Spleen (tissue), 11 donors: ENCODE measurements around the gene COL27A1. TPM values are rescaled to one million over a fixed set of nuclear protein-coding genes. Genes with fewer than 3 reads are reported as not detected.
A peak's percentile ranks its signal among the peaks of the same experiment; 100 is the strongest.

Experiments used
- DNase-seq: peaks from one replicate; pipeline ENCODE4 v3.0.0-alpha.2; 2020
- H3K27ac ChIP-seq, 8 donors: fragments of 200-600 bp; sonication (generic) in 7 of 8; 1 replicate in 4 of 8; 2 replicates in 4 of 8; pipeline versions ENCODE4 v1.5.0 to v1.8.0; 2016 to 2021; ENCODE audit warnings: inconsistent platforms in 4 of 8, mild to moderate bottlenecking in 4 of 8, moderate library complexity in 1 of 8
- H3K27me3 ChIP-seq, 7 donors: fragments of 200-600 bp; sonication (generic) in 6 of 7; replicated peaks in 1 of 7; 1 replicate in 4 of 7; 2 replicates in 3 of 7; pipeline versions ENCODE4 v1.5.0 to v1.8.0; 2016 to 2021; ENCODE audit warnings: inconsistent platforms in 3 of 7, mild to moderate bottlenecking in 1 of 7
- H3K36me3 ChIP-seq, 6 donors: fragments of 200-600 bp; sonication (generic) in 5 of 6; 1 replicate in 4 of 6; 2 replicates in 2 of 6; pipeline versions ENCODE4 v1.5.0 to v1.8.0; 2016 to 2021; ENCODE audit warnings: inconsistent platforms in 2 of 6
- H3K4me1 ChIP-seq, 6 donors: fragments of 200-600 bp; sonication (generic) in 5 of 6; 1 replicate in 3 of 6; 2 replicates in 3 of 6; pipeline versions ENCODE4 v1.5.0 to v1.8.0; 2016 to 2021; ENCODE audit warnings: inconsistent platforms in 3 of 6
- H3K4me3 ChIP-seq, 8 donors: fragments of 200-600 bp; sonication (generic) in 7 of 8; 1 replicate in 4 of 8; 2 replicates in 4 of 8; pipeline versions ENCODE4 v1.5.0 to v1.8.0; 2016 to 2021; ENCODE audit warnings: inconsistent platforms in 4 of 8, mild to moderate bottlenecking in 4 of 8, moderate library complexity in 2 of 8
- H3K9me3 ChIP-seq, 8 donors: fragments of 200-600 bp; sonication (generic) in 7 of 8; 1 replicate in 4 of 8; 2 replicates in 4 of 8; pipeline versions ENCODE4 v1.5.0 to v1.8.0; 2016 to 2021; ENCODE audit warnings: inconsistent platforms in 4 of 8
- POLR2A ChIP-seq, 3 donors: fragments of 450-650 bp; IDR thresholded peaks; one replicate each; pipeline ENCODE4 v1.5.1; 2017; ENCODE audit warnings: antibody characterized with exemption in 3 of 3, mild to moderate bottlenecking in 1 of 3
- POLR2AphosphoS5 ChIP-seq, 3 donors: sonication (generic); formaldehyde crosslinking; IDR thresholded peaks; one replicate each; pipeline ENCODE4 v1.5.1; 2017; ENCODE audit warnings: antibody characterized with exemption in 3 of 3
- WGBS, 5 donors: extraction: QIAGEN DNeasy Blood & Tissue Kit in 3 of 5; methylation state at CpG; one replicate each; pipeline versions ENCODE4 v1.1.5 to v1.1.7; 2013 to 2018; 5-methylcytosine and 5-hydroxymethylcytosine counted together
- intact Hi-C: fragments of 100-400 bp; cut with DNase I; formaldehyde crosslinking; loops from one replicate; pipeline ENCODE4 v1.15.0; 2023; ENCODE audit warnings: low total_unique reads
- polyA plus RNA-seq, 3 donors: library from polyadenylated mRNA; stranded (reverse); fragments of 200-250 nt; gene quantifications; one replicate each; pipeline ENCODE4 v1.2.1, GENCODE V29; 2013
- total RNA-seq, 7 donors: library from RNA; depleted of rRNA in 3 of 7; stranded (reverse); fragments of >200 nt in 3 of 7; fragmentation: NEBNext Ultra II Directional in 4 of 7; extraction: Animal tissue kit (Norgen Biotek cat#: 25700) in 4 of 7; gene quantifications; one replicate each; pipeline versions ENCODE4 v1.1.0 to v1.2.1, GENCODE V29; 2016 to 2021
- TF ChIP-seq, protein P1 (sequence below), 11 experiments: fragments of 200-600 bp in 7 of 11; fragments of 450-650 bp in 4 of 11; sonication (generic) in 4 of 11; IDR thresholded peaks in 8 of 11; conservative IDR thresholded peaks in 3 of 11; 1 replicate in 7 of 11; 2 replicates in 4 of 11; pipeline versions ENCODE4 v1.4.0 to v1.8.0; 2016 to 2021; ENCODE audit warnings: antibody characterized with exemption in 11 of 11, inconsistent platforms in 4 of 11, mild to moderate bottlenecking in 1 of 11
- donor health status: healthy with polysubstance abuse.
- donor health status: DM: no; HTN: no; CAD: no; lungs with moderate emphysema.
- donor health status: DM: no; HTN: no; CAD: no.
- donor health status: Bipolar disorder and iron deficiency.
- donor health status: healthy.
- donor health status: DM: no; HTN: no; CAD: no.
- donor health status: DM: yes; HTN: yes; CAD: no.

COL27A1 gene
- total and polyA plus RNA-seq, 10 donors: 2.1 to 23.4 (median 6.1) TPM

DNA sequence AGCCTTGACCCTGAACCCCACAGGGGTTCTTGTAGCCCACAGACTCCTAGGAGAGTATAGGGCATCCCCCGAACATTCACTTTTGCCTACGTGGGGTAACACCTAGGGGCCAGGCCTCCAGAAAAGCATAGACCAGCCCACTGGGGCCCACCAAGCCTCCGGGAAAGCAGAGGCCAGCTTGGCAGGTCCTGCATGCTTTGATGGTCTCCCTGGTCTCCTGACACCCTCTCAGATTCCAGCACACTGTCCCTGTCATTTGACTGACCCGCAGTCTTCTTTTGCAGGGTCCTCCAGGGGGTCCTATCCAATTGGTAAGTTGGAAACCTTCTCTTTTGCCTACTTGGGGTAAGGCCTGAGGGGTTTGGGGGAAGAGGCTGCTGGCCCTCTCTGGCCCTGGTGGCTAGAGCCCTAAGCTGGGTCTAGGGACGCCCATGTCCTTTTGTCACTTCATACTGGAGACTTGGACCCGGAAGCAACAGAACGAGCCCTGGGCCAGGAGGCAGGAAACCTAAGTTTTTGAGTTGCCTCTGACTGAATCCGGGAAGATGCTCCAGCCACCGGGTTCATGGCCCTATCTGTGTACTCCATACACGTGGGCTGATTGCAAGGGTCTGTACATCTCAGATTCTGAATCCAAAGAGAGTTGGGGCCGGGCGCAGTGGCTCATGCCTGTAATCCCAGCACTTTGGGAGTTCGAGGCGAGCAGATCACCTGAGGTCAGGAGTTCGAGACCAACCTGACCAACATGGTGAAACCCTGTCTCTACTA lies 146.6 kb downstream of the COL27A1 start:
- intact Hi-C loops: no loop called here
- Histone ChIP-seq H3K4me1 (peaks cover 3 to 13% (median 10%) of the 10 kb centered on the region in 6 donors), H3K36me3 (no peaks in the 10 kb centered on the region), H3K4me3 (no peak overlapping the region), H3K27ac (no peak overlapping the region), H3K27me3 (peaks cover 0 to 9% (median 0%) of the 10 kb centered on the region in 7 donors), H3K9me3 (peaks cover 0 to 1% (median 0%) of the 10 kb centered on the region in 8 donors)
- TF ChIP-seq, protein P1, sequence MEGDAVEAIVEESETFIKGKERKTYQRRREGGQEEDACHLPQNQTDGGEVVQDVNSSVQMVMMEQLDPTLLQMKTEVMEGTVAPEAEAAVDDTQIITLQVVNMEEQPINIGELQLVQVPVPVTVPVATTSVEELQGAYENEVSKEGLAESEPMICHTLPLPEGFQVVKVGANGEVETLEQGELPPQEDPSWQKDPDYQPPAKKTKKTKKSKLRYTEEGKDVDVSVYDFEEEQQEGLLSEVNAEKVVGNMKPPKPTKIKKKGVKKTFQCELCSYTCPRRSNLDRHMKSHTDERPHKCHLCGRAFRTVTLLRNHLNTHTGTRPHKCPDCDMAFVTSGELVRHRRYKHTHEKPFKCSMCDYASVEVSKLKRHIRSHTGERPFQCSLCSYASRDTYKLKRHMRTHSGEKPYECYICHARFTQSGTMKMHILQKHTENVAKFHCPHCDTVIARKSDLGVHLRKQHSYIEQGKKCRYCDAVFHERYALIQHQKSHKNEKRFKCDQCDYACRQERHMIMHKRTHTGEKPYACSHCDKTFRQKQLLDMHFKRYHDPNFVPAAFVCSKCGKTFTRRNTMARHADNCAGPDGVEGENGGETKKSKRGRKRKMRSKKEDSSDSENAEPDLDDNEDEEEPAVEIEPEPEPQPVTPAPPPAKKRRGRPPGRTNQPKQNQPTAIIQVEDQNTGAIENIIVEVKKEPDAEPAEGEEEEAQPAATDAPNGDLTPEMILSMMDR (IDR thresholded peaks at IDR 0.05 in 8 of 11, conservative IDR thresholded peaks at IDR 0.05 in 3 of 11): no peak
- TF ChIP-seq POLR2A (IDR thresholded peaks at IDR 0.05): no peak
- TF ChIP-seq POLR2AphosphoS5 (IDR thresholded peaks at IDR 0.05): no peak
- WGBS, 5 donors: 77 to 94% (median 83%) methylated on average over 14 to 15 of the region's 15 CpGs
- peak; percentile 37 for DNase-seq

DNA sequence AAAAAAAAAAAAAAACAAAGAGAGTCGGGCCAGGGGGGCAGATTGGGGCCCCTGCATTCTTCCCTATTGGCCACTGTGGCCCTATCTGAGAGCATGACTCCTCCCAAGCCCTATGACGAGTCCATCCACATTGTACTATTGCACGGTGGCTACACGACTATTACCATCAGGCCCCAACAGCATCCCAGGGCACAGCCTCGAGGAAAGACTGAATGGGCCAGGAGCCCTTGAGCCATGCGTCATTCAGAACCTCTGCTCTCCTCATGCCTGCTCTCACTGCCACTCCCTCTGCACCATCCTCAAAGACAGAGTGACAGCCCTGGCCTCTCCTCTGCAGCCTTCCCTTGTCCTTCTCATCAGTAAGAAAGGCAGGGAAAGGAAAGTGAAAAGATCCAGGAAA lies 147.4 kb downstream of the COL27A1 start:
- no peak for TF ChIP-seq POLR2A (IDR thresholded peaks at IDR 0.05)
- TF ChIP-seq POLR2AphosphoS5 (IDR thresholded peaks at IDR 0.05): no peak
- TF ChIP-seq, protein P1 (IDR thresholded peaks at IDR 0.05 in 8 of 11, conservative IDR thresholded peaks at IDR 0.05 in 3 of 11): no peak
- H3K27me3 ChIP-seq: peaks cover 0 to 9% (median 0%) of the 10 kb centered on the region in 7 donors
- intact Hi-C loops: no loop called here
- H3K4me3 ChIP-seq: no peak overlapping the region
- H3K27ac ChIP-seq: no peak overlapping the region
- H3K9me3 ChIP-seq: no peaks in the 10 kb centered on the region
- WGBS, 5 donors: 76 to 86% (median 84%) methylated on average over 6 of the region's 6 CpGs
- no peaks in the 10 kb centered on the region for H3K36me3 ChIP-seq
- DNase-seq: peak; percentile 47
- peaks cover 3 to 13% (median 10%) of the 10 kb centered on the region in 6 donors for H3K4me1 ChIP-seq

DNA sequence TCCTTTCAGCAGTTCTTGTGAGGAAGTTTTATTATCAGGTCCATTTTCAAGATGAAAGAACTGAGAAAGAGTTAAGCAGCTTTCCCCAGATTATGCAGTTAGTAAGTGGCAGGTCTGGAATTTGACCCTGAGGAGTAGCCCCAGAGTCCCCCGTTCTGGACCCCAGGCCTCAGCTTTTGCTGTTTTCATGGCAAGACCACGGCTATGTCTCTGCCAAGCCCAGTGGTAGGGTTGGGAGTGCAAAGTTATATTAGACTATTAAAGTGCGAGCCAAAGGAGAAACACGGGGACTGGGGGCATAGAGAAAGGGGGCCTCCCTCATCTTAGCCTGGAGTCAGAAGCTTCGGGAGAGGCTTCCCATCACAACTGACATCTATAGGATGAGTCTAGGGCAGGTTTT lies 148.2 kb downstream of the COL27A1 start:
- Histone ChIP-seq H3K4me3 (no peak overlapping the region), H3K27ac (no peak overlapping the region), H3K9me3 (no peaks in the 10 kb centered on the region), H3K36me3 (no peaks in the 10 kb centered on the region), H3K4me1 (peaks cover 3 to 13% (median 10%) of the 10 kb centered on the region in 6 donors), H3K27me3 (peaks cover 0 to 9% (median 0%) of the 10 kb centered on the region in 7 donors)
- intact Hi-C loops: no loop called here
- TF ChIP-seq POLR2A (IDR thresholded peaks at IDR 0.05): no peak
- DNase-seq: peak; percentile 13
- 74 to 92% (median 81%) methylated on average over 5 of the region's 5 CpGs for WGBS, 5 donors

DNA sequence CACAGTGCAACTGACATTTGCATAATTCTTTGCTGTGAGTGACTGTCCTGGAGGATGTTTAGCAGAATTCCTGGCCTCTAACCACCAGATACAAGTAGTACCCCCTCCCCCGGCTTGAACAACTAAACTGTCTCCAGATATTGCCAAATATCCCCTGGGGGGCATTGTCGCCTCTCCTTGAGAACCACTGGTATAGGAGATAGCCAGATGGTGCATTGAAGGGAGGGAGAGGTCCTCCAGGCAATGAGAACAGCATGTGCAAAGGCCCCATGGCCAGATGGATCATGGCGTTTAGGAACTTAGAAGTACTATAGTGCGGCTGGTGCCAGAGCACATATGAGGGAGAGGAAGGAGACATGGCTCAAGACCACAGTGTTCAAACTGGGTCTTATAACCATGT lies 148.6 kb downstream of the COL27A1 start:
- H3K4me3 ChIP-seq: no peak overlapping the region
- intact Hi-C loops: no loop called here
- no peaks in the 10 kb centered on the region for H3K9me3 ChIP-seq
- no peaks in the 10 kb centered on the region for H3K36me3 ChIP-seq
- H3K27ac ChIP-seq: no peak overlapping the region
- peak; percentile 28 for DNase-seq
- H3K27me3 ChIP-seq: peaks cover 0 to 9% (median 0%) of the 10 kb centered on the region in 7 donors
- peaks cover 3 to 13% (median 10%) of the 10 kb centered on the region in 6 donors for H3K4me1 ChIP-seq
- TF ChIP-seq, protein P1 (IDR thresholded peaks at IDR 0.05 in 8 of 11, conservative IDR thresholded peaks at IDR 0.05 in 3 of 11): no peak
- TF ChIP-seq POLR2AphosphoS5 (IDR thresholded peaks at IDR 0.05) (no peak), POLR2A (IDR thresholded peaks at IDR 0.05) (no peak)
- 83 to 92% (median 84%) methylated on average over 4 of the region's 4 CpGs for WGBS, 5 donors
